Erythroblast (primary cell): Measurements from ENCODE around the gene CCAR1.

ENCODE experiments used
- GATA1 ChIP-seq: IDR thresholded peaks from 2 replicates; pipeline ENCODE4 v1.6.1; 2011; ENCODE audit warnings: low read depth, mild to moderate bottlenecking, control low read depth, low read length, moderate library complexity
- POLR2A ChIP-seq: IDR thresholded peaks from 2 replicates; pipeline ENCODE4 v1.6.1; 2011; ENCODE audit warnings: mild to moderate bottlenecking, low read length

DNA sequence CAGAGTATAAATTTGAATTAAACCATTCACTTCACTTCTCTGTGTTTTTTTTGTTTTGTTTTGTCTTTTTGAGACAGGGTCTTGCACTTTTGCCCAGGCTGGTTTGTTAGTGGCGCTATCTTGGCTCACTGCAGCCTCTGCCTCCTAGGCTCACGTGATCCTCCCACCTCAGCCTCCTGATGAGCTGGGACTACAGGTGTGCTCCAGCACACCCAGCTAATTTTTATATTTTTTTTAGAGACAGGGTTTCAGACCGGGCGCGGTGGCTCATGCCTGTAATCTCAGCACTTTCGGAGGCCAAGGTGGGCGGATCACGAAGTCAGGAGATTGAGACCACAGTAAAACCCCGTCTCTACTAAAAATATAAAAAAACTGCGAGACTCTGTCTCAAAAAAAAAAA, 69.4 kb downstream of the CCAR1 start:
- no peak for TF ChIP-seq POLR2A
- TF ChIP-seq GATA1 = no peak
